HG02763 (cell line): ENCODE results near the gene NUDT21.
A peak's percentile ranks its signal among the peaks of the same experiment; 100 is the strongest.

Experiments used
- ATAC-seq: cut with Tn5 transposase; IDR thresholded peaks from one replicate; pipeline ENCODE4 v1.9.1; 2021; ENCODE audit warnings: mild to moderate bottlenecking, moderate library complexity; ENCODE audit not compliant: unreplicated experiment

NUDT21 gene

GRCh38 chr16:56462064-56462796 lies 11.1 kb upstream of the NUDT21 start:
- no peak for ATAC-seq

GRCh38 chr16:56460101-56460500 lies 9.0 kb upstream of the NUDT21 start:
- no peak for ATAC-seq

- ATAC-seq: no peak
Measured at GRCh38 chr16:56457927-56458470, 6.9 kb upstream of the NUDT21 start.

GRCh38 chr16:56451753-56452689 lies 889 bp upstream of the NUDT21 start:
- peak; percentile 30 for ATAC-seq

- ATAC-seq: no peak
Measured at GRCh38 chr16:56450275-56450985, 702 bp downstream of the NUDT21 start.

GRCh38 chr16:56448005-56448404 lies 3.1 kb downstream of the NUDT21 start:
- no peak for ATAC-seq

- no peak for ATAC-seq
Measured at GRCh38 chr16:56447286-56447685, 3.8 kb downstream of the NUDT21 start.

- no peak for ATAC-seq
Measured at GRCh38 chr16:56438038-56438437, 13.1 kb downstream of the NUDT21 start.

GRCh38 chr16:56436258-56436657 lies 14.9 kb downstream of the NUDT21 start:
- ATAC-seq: no peak

- no peak for ATAC-seq
Measured at GRCh38 chr16:56428091-56428490, 23.0 kb downstream of the NUDT21 start.

GRCh38 chr16:56426585-56426984 lies 24.5 kb downstream of the NUDT21 start:
- no peak for ATAC-seq

- peak; percentile 80 for ATAC-seq
Measured at GRCh38 chr16:56425439-56425832, 25.7 kb downstream of the NUDT21 start, which contains the start of gene AMFR. AMFR (minus strand) TSS chr16:56425545; CDS start chr16:56425327, 218 bp downstream.

- peak; percentile 32 for ATAC-seq
Measured at GRCh38 chr16:56424791-56425438, 26.2 kb downstream of the NUDT21 start.

GRCh38 chr16:56424404-56424764 lies 26.7 kb downstream of the NUDT21 start:
- ATAC-seq: no peak

- no peak for ATAC-seq
Measured at GRCh38 chr16:56423584-56424403, 27.3 kb downstream of the NUDT21 start.

- ATAC-seq: no peak
Measured at GRCh38 chr16:56422896-56423441, 28.2 kb downstream of the NUDT21 start.

- no peak for ATAC-seq
Measured at GRCh38 chr16:56421976-56422669, 29.0 kb downstream of the NUDT21 start.

- ATAC-seq: no peak
Measured at GRCh38 chr16:56421313-56421712, 29.8 kb downstream of the NUDT21 start.

- ATAC-seq: no peak
Measured at GRCh38 chr16:56420613-56421012, 30.5 kb downstream of the NUDT21 start.
